Dermis blood vessel endothelial cell (primary cell): ENCODE data around the gene DOCK9. TPM values are rescaled to one million over a fixed set of nuclear protein-coding genes. Genes with fewer than 3 reads are reported as not detected.

Experiments
- DNase-seq: peaks from one replicate; pipeline ENCODE4 v3.0.0; 2010
- total RNA-seq: library from RNA; depleted of rRNA; stranded (reverse); fragments of >200 nt; gene quantifications from 2 replicates; pipeline ENCODE4 v1.2.3, GENCODE V29; 2014

The DOCK9 gene
- total RNA-seq, 1 donor from 2014 or later = 556 TPM

DNA sequence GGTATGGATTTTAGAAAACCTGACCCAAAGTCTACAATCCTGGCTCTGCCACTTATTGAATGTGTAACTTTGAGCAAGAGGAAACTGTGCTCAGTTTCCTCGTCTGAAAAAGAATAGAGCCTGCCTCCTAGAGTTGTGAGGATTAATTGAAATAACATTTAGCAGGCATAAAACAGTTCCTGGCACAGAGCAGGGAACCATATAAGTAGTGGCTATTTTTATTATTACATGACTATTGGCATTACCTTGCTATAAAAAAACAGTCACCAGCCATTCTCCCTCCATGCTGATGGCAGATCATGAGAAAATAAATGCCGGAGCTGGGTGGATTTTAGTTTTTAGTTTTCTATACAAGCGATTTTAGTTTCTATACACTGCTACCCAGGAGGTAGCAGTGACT, 5.8 kb downstream of the DOCK9 start:
- peak; percentile 53 for DNase-seq

DNA sequence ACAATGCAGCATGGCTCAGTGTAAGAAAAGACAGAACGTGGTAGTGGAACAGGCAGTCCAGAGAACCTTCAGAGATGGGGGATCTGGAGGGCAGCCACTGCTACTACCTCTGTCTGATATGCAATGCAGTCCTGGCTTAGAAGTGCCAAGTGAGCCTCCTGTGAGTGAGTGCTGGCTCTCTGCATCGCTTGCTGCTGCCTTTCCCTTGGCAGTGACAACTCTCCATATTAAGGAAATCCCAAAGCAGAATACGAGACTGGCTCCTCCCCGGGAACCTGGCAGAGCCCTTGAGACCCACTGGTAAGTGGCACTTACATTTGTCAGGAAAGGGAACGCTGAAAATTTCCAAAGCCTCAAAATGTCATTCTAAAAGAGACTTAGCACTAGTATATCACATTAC, 7.5 kb downstream of the DOCK9 start:
- no peak for DNase-seq

DNA sequence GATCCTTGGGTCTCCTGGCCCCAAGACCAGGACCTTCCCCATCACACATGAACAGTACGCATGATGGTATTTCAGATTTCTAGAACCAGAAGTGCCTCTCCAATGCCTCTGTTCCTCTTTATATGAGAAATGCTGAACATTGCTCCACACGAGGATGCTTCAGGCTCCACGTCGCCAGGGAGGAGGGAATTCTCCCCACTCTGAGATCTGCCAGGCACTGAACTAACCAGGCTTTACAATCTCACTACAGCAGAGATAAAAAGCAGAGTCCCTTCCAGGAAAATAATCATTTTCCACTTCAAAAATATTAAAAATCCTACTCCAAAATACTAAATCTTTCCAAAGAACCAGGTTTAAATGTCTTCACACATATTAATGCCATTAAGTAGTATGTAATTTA, 10.4 kb downstream of the DOCK9 start:
- no peak for DNase-seq

DNA sequence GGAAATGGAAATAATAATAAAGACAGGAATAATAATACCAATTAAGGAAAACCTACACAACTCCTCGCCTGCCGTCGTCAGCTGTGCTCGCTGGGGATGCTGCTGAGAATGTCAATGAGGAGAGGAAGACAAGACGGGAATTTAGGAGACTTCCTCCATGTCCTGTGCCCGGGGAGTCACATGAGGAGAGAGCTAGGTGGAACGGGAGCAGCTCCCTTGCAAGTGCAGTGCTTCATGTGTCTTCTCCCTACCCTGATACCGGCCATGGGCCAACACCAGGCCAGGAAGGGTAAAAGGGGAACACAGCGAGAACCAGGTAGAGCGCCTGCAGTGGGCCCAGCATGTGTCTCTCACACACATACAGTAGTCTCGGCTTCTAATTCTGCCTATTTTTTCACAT, 11.8 kb downstream of the DOCK9 start:
- DNase-seq = no peak

DNA sequence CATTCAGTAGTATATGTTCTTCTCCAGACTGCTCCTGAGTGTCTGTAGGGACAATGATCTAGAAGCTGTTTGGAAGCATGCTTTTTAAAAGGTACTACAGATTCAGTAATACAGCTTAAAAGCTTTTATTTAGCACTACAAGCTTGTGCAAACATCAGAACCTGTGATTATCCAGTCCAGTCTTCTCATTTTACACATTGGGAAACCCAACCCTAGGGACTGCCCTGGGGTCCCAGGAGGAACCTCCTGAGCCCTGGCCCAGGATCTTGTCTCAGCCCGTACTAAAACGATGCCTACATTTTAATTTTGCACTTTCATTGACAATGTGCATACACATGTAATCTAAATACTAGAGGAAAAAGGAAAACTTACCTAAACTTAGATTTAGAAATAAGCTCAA, 12.5 kb downstream of the DOCK9 start:
- no peak for DNase-seq

- DNase-seq = no peak
Measured at GRCh38 chr13:98963917-98964316, 13.9 kb downstream of the DOCK9 start.

GRCh38 chr13:98962901-98963590, 14.8 kb downstream of the DOCK9 start:
- DNase-seq = peak; percentile 63

DNA sequence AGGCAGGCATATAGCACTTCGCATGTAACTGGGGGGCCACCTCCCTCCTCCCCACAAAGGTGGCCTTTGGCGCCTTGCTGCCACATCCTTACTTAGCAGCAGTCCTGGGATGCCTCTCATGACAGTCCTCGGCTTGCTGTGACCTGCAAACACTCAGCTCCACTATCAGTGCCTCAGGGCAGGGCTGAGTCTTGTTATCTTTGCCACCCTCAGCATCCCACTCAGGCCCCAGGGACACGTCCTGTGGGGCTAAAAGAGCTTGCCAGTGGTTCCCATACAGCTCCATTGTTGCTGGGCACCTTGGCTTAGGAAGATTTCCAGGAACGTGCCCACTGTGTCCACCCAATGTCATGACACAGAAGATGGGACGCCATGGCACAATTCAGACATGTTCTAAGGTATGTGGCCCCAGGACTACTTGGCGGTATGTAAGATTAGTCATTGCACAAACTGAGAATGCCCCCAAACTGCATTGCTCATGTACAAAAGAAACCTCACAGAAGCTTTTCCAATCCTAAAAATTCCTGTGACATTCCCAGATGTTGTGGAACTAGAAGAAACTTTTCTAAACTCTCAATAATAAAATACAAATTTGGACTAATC, 16.3 kb downstream of the DOCK9 start:
- DNase-seq = no peak

DNA sequence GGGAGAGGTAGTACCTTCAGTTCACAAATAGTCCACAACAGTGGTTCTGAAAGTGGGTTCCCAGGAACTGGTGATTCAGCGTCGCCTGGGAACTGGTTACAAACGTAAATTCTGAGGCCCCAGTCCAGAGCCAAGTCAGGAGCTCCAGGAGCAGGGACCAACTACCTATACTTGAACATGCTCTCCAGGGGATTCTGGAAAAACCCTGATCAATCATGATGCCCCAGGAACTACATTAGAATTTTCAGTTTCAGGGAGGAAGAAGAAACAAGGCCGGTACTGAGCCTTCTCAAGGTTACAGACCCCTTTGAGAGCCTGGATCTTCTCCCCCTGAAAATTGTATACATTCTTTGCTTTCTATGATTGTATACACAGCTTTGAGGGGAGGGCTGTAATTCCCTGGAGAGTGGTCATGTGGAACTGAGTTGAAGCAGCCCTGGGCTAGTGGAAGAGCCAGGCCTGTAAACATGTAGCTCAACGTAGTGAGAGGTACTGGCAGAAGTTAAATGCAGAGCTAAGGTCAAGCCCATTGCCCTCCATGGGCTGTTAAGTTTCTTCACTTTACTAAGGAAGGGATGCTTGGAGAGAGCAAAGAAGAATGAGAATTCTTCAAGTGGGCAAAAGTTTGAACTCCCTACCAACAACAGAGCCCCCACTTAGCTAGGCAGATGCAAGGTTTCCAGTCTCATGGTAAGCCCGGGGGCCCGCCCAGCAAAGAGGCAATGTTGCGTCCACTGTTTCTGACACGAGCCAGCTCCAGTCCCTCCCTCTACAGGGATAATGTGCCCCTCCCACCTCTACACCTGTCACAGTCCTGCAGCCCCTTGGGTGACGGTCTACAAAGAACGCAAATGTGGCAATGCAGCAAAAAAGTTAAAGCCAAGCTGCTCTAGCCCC, 17.0 kb downstream of the DOCK9 start:
- peak; percentile 41 for DNase-seq

GRCh38 chr13:98959786-98960605, 17.9 kb downstream of the DOCK9 start:
- DNase-seq = peak; percentile 83

DNA sequence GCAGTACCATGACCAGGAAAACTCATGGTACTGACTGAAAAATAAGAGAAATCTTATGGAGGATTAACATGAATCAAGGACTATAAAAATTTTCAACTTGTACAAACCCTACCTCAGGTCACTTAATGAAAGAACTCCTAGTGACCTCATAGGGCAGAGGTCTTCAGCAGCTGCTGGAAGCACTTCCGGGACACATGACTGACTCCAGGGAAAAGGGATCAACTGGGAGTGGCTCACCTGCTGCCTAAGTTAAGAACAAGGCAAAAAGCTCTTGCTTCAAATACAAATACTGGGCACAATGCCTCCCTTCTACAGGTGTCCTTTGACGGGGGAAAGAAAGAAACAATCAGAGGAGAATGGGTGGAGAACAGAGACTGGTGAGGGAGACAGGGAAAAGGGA, 18.6 kb downstream of the DOCK9 start:
- peak; percentile 30 for DNase-seq

- DNase-seq = no peak
Measured at GRCh38 chr13:98958443-98958794, 19.4 kb downstream of the DOCK9 start.

GRCh38 chr13:98957731-98958442, 20.0 kb downstream of the DOCK9 start:
- no peak for DNase-seq

DNA sequence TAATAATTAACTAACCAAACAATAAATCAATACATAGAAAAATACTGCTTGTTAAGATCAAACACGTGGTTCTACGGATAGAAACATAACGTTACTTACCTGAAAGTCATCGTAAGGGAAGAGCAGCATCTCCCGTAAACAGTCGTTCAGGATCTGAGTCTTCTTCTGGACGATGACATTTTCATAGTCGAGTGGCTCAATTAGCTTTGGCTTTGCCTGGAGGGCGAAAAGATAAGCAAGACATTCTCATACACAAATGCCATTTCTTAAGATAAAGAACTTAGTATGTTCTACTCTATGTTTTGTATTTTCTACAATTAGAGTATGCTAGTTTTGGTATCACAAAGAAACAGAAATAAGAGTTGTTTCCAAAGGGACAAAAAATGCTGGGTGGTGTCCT, 22.5 kb downstream of the DOCK9 start:
- DNase-seq = no peak

DNA sequence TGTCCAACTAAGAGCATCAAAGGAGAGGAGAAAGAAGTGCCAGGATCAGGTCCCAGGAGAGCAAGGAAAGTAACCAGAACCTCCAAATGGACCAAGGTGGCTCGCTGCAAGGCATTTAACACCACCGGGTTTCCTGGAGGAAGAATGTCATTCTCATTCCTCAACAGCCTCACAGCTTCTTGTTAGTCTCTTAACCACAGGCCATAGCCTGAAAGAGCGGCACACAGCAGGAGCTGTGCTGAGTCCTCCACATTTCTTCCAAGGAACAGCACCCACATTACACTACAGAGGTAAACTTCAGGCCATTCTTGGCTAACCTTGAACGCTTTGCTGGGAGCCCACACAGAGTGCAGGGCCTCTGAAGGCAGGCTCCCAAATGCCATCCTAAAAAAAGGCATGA, 23.6 kb downstream of the DOCK9 start:
- no peak for DNase-seq

DNA sequence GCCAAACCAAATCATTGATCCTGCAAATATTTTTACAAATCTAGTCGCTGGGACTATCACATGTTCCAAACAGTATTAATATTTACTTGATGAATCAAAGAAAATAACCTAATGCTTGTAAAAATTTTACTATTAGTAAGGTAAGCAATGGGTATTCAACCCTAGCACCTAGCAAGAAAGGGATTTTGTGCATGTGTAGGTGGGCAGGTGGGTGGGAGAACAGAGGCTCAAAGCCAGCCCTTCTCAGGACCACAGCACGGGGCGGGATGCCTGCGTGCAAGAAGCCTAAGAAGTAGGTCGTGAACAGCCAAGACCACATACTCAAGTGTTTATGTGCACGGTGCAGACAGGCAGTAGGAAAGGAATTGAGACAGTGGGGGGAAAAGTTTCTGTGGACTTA, 26.6 kb downstream of the DOCK9 start:
- no peak for DNase-seq

DNA sequence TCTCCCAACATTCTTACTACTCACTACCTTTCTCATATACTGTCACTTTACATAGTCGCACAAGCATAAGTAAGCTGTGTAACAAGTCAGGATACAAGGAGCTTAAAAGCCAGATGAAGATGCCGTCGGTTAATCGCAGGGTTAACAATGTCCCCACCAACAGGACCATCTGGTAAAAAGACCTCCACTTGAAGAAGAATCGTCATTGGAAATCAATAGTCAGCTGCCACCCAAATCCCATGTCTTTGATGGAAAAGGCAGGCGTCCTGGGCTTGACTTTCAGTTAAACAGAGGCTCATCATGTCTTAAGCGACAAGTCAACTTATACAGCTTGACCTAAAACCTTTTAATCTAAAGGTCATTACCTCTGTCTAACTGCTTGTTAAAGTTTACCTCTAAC, 27.2 kb downstream of the DOCK9 start:
- DNase-seq = no peak

GRCh38 chr13:98947925-98948324, 29.9 kb downstream of the DOCK9 start:
- peak; percentile 76 for DNase-seq

DNA sequence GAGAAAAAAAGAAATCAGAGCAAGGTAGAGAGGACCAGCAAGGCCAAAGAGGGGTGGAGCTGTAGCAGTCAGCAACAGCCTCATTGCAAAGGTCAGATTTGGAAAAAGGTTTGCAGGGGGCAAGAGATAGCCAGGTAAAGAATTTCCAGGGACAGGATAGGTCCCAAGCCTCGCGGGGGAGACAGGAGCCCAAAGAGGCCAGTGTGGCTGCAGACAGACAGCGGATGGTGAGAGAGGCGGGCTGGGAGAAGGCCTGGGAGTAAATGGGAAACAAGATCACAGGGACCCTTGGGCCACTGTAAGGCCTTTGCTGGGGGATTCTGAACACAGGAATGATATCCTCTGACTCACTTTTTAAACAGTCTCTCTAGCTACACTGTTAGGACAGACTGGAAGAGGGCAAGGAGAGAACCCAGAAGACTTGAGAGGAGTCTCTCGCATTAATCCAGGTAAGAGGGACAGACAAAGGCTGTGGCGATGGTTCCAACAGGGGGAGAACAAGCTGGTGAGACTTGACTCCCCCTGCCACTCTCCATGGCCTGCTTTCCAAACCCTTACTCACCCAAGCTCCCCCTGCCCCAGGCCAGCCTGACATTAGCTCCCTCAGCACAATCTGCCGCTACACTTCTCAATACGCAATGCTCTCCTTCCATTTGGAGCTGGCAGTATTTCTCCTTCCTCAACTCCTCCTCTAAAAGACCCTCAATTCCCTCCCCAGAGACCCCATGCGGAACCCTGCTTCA, 31.8 kb downstream of the DOCK9 start:
- DNase-seq = no peak

GRCh38 chr13:98944336-98944735, 33.5 kb downstream of the DOCK9 start:
- DNase-seq = no peak

GRCh38 chr13:98942997-98943396, 34.9 kb downstream of the DOCK9 start:
- no peak for DNase-seq

DNA sequence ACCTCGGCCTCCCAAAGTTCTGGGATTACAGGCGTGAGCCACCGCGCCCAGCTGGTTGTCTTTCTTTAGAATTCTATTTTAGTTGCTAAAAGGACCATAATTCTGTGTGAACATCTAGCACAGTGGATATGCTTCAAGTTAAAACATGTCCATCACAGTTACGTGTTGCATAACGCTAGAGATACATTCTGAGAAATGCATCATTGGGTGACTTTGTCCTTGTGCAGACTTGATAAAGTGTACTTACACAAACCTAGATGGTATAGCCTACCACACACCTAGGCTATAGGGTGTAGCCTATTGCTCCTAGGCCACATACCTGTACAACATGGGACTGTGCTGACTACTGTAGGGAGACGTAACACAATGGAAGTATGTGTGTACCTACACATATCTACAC, 35.4 kb downstream of the DOCK9 start:
- no peak for DNase-seq
